GM12878 (cell line): ENCODE data around the gene TSPEAR.

Source experiments
- CTCF ChIP-seq, 3 experiments: IDR thresholded peaks in 2 of 3; conservative IDR thresholded peaks in 1 of 3; 2 replicates each; pipeline ENCODE4 v1.5.1; 2011; ENCODE audit warnings: low read depth in 3 of 3, low read length in 3 of 3, mild to moderate bottlenecking in 3 of 3, control low read depth in 2 of 3, moderate library complexity in 2 of 3, inconsistent platforms in 1 of 3, mixed read lengths in 1 of 3; ENCODE audit not compliant: control insufficient read depth in 2 of 3, insufficient read depth in 1 of 3; ENCODE audit errors: extremely low read depth in 1 of 3
- ELK1 ChIP-seq: IDR thresholded peaks from 2 replicates; pipeline ENCODE4 v1.6.1; 2012; ENCODE audit warnings: low read depth, low read length, improper control_type of control experiment
- EZH2 ChIP-seq: IDR thresholded peaks from 2 replicates; pipeline ENCODE4 v1.6.1; 2012; ENCODE audit warnings: low read depth, mild to moderate bottlenecking, control low read depth, inconsistent platforms, low read length, borderline replicate concordance; ENCODE audit not compliant: control insufficient read depth
- JUND ChIP-seq: IDR thresholded peaks from 2 replicates; pipeline ENCODE4 v1.6.1; 2012; ENCODE audit warnings: low read depth, mild to moderate bottlenecking, low read length, improper control_type of control experiment, moderate library complexity
- REST ChIP-seq: IDR thresholded peaks from 2 replicates; pipeline ENCODE4 v1.6.1; 2012; ENCODE audit warnings: mild to moderate bottlenecking, low read depth, low read length
- TAF1 ChIP-seq: IDR thresholded peaks from 2 replicates; pipeline ENCODE4 v1.6.1; 2011; ENCODE audit warnings: mild to moderate bottlenecking, low read depth, low read length, borderline replicate concordance
- TCF12 ChIP-seq: IDR thresholded peaks from 2 replicates; pipeline ENCODE4 v1.6.1; 2011; ENCODE audit warnings: low read depth, mild to moderate bottlenecking, low read length
- TCF7 ChIP-seq: IDR thresholded peaks from 2 replicates; pipeline ENCODE4 v1.6.1; 2014; ENCODE audit warnings: antibody characterized with exemption, borderline replicate concordance
- USF1 ChIP-seq: IDR thresholded peaks from 2 replicates; pipeline ENCODE4 v1.6.1; 2011; ENCODE audit warnings: borderline replicate concordance, low read depth, mild to moderate bottlenecking, moderate library complexity, mixed read lengths, low read length; ENCODE audit not compliant: insufficient read depth; ENCODE audit errors: extremely low read length
- ZBTB33 ChIP-seq: fragments of 450-650 bp; IDR thresholded peaks from 2 replicates; pipeline ENCODE4 v1.6.1; 2017; ENCODE audit warnings: mild to moderate bottlenecking

- no peak for TF ChIP-seq TCF12
- no peak for TF ChIP-seq ELK1
- no peak for TF ChIP-seq CTCF (IDR thresholded peaks at IDR 0.05 in 2 of 3, conservative IDR thresholded peaks at IDR 0.05 in 1 of 3; ENCODE audit: control insufficient read depth in 2 of 3, extremely low read depth in 1 of 3, insufficient read depth in 1 of 3, low read depth in 3 of 3, low read length in 3 of 3)
- TF ChIP-seq EZH2: no peak
- no peak for TF ChIP-seq USF1
- no peak for TF ChIP-seq REST
- TF ChIP-seq TAF1: no peak
- TF ChIP-seq TCF7: no peak
- TF ChIP-seq ZBTB33: no peak
- no peak for TF ChIP-seq JUND
Observed at GRCh38 chr21:44626673-44627143, 84.7 kb downstream of the TSPEAR start, which contains the start of gene KRTAP10-9.
